Mucosa of rectum (tissue), 2 donors: ENCODE data around the gene BCAR3.

Experiments used
- H3K27ac ChIP-seq, 2 donors: one replicate each; pipeline ENCODE4 v1.7.0; 2013; ENCODE audit warnings: inconsistent platforms in 2 of 2, low read depth in 2 of 2, low read length in 2 of 2
- H3K27me3 ChIP-seq, 2 donors: one replicate each; pipeline ENCODE4 v1.7.0; 2013; ENCODE audit warnings: low read length in 2 of 2; ENCODE audit not compliant: control insufficient read depth in 2 of 2, insufficient read depth in 2 of 2
- H3K36me3 ChIP-seq, 2 donors: one replicate each; pipeline ENCODE4 v1.7.0; 2013; ENCODE audit warnings: low read length in 2 of 2; ENCODE audit not compliant: control insufficient read depth in 2 of 2, insufficient read depth in 2 of 2
- H3K4me1 ChIP-seq, 2 donors: one replicate each; pipeline ENCODE4 v1.7.0; 2013; ENCODE audit warnings: low read length in 2 of 2, mild to moderate bottlenecking in 1 of 2; ENCODE audit not compliant: control insufficient read depth in 2 of 2, insufficient read depth in 2 of 2
- H3K4me3 ChIP-seq, 2 donors: one replicate each; pipeline ENCODE4 v1.7.0; 2013; ENCODE audit warnings: low read length in 2 of 2
- H3K9ac ChIP-seq, 2 donors: one replicate each; pipeline ENCODE4 v1.7.0; 2013; ENCODE audit warnings: low read length in 2 of 2, low read depth in 1 of 2, mild to moderate bottlenecking in 1 of 2
- H3K9me3 ChIP-seq, 2 donors: one replicate each; pipeline ENCODE4 v1.7.0; 2013; ENCODE audit warnings: low read length in 2 of 2; ENCODE audit not compliant: control insufficient read depth in 2 of 2
- donor health status: healthy.
- donor health status: Normal muscosa, but diverticular disease.

Gene BCAR3

DNA sequence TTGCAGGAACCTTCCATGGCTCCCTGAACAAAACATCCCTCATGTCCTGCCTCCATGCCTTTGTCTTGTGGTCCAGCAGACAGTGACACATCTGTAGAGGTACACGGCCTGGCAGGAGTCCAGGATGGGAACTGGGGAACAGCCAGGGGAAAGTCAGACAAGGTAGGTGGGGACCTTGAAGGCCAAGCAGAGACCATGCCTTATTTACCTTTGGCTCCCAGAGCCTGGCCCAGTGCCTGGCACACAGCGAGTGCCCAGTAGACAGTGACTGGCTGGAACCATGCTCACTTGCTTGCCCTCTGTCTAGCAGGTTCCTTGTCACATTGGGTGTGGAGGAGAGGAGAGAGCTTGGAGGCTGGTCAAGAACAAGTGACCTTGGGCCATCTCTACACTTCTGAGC, 81.0 kb downstream of the BCAR3 start:
- no peak overlapping the region for H3K4me3 ChIP-seq
- no peaks in the 10 kb centered on the region for H3K9me3 ChIP-seq
- H3K36me3 ChIP-seq = peaks cover 5 to 15% of the 10 kb centered on the region in 2 donors
- H3K27me3 ChIP-seq = no peaks in the 10 kb centered on the region
- peaks cover 0 to 3% of the 10 kb centered on the region in 2 donors for H3K4me1 ChIP-seq
- no peak overlapping the region for H3K9ac ChIP-seq
- H3K27ac ChIP-seq = no peak overlapping the region

DNA sequence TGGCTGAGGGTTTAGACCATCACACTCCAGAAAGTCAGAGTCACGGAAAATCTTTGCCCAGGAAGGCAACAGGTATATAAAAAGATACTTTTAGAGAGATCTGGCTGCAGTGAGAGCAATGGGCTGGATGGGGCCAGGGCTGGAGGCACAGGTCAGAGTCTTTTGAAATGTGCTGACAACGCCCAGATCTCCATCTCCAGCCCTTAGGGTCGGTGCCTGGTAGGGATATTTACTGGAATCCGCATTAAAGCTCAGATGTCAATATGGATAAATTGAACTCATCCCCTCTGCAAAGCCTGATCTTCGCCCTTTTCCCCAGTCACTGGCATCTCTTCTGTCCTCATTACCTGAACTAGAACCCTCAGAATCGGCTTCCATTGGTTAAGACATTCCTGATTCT, 82.2 kb downstream of the BCAR3 start:
- H3K4me1 ChIP-seq = peaks cover 2 to 3% of the 10 kb centered on the region in 2 donors

DNA sequence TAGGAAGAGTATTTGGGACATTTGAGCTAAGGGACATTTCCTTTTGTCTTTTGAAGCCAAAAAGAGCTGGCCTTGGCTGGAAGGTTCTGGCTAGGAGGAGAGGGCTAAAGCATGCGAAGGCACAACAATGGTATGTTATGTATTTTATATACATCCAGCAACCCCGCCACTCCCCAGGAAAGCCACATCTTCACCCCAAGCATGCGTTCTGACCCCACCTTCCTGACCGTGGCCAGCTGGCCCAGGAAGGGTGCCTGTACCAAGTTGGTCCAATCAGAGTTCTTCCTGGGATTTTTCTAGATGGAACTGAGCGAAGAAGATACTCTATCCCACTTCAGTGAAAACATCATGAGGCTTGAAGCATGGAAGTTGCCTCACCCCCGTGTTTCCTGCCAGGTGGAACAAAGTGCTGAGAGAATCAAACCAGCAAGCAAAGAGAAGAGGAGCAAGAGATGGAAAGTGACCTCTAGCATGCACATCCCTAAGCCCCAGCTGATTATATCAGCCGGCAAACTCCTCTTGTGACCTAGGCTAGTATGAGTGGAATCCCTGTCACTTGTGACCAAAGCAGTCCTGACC, 82.7 kb downstream of the BCAR3 start:
- H3K36me3 ChIP-seq = peaks cover 0 to 15% of the 10 kb centered on the region in 2 donors
- no peak overlapping the region for H3K9ac ChIP-seq
- no peaks in the 10 kb centered on the region for H3K9me3 ChIP-seq
- no peak overlapping the region for H3K4me3 ChIP-seq
- no peaks in the 10 kb centered on the region for H3K27me3 ChIP-seq
- no peak overlapping the region for H3K27ac ChIP-seq
- H3K4me1 ChIP-seq = peaks cover 7% of the 10 kb centered on the region in 2 donors

More for the DNA sequence above, 82.2 kb downstream of the BCAR3 start:
- Histone ChIP-seq H3K9ac (no peak overlapping the region), H3K4me3 (no peak overlapping the region), H3K27me3 (no peaks in the 10 kb centered on the region), H3K27ac (no peak overlapping the region), H3K36me3 (peaks cover 1 to 15% of the 10 kb centered on the region in 2 donors), H3K9me3 (no peaks in the 10 kb centered on the region)

DNA sequence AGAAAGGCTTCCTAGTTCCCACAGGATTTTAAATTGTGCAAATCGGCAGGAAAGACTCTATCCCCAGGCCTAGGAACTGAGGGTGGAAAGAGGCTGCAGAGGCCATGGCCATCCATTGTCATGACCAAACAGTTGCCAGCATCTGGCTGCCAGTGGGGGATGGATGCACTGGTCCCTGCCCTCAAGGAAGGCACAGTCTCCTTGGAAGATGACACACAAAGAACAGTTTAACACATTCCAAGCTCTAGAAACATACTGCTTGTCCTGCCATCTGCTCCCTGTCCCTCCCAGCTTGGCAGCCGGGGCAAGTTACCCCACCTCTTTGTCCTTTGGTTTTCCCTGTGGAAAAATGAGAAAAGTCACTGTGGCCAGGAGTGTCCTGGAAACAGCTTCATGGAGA, 83.2 kb downstream of the BCAR3 start:
- Histone ChIP-seq H3K4me3 (no peak overlapping the region), H3K9ac (no peak overlapping the region), H3K9me3 (no peaks in the 10 kb centered on the region), H3K36me3 (peaks cover 0 to 15% of the 10 kb centered on the region in 2 donors), H3K4me1 (peaks cover 7 to 12% of the 10 kb centered on the region in 2 donors), H3K27ac (no peak overlapping the region), H3K27me3 (no peaks in the 10 kb centered on the region)

DNA sequence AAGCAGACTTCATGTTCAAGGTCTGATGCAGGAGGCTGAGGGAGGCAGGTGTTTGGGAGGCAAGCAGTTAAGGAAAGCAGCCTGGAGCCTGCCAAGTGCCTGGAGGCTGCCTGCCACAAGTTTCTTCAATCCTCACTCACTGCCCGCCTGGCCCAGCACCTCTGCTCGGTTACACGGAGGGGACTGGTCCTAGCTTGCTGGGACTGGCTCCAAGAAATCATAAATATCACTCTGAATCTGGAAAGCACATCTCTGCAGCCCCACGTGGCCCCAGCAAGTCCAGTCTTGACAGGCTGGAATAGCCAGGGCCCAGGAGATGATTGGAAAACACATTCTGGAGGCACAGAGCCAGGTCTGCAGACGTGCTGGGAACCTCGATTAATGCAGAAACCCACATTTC, 83.9 kb downstream of the BCAR3 start:
- H3K4me3 ChIP-seq = no peak overlapping the region
- peaks cover 7 to 17% of the 10 kb centered on the region in 2 donors for H3K4me1 ChIP-seq
- H3K9me3 ChIP-seq = no peaks in the 10 kb centered on the region
- H3K27ac ChIP-seq = no peak overlapping the region
- no peaks in the 10 kb centered on the region for H3K27me3 ChIP-seq
- H3K36me3 ChIP-seq = peaks cover 0 to 13% of the 10 kb centered on the region in 2 donors
- no peak overlapping the region for H3K9ac ChIP-seq

DNA sequence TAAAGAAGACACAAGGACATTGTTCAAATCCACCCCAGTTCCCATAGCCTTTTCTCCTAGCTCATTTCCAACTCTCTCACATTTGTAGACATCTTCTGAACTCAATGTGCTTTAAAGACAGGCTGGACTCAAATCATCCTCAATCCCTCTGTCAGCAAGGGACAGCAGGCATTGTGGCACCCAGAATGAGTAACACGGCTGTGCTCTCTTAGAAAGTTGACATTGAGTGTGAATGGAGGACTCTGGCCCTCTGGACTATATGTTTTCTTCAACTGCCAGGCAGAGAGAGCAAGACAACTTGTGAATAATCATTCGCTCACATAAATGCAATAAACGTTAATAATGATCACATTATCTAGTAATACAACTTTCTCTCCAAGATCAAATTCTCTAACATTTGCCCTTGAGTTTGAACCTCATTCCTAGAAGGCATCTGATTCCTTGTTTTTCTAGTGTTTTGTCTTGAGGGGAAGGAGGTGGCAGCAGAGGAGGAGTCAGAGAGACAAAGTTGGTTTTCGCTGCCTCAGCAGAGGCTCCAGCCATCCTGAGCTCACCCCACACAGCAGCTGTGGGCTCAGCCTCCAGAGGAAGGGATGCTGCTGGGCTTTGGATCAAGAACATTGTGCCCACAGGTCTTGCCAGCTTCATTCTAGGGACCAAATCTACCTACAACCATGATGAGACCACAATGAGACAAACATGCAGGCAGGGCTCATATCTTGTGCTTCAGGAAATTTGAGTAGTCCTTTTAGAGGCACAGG, 85.1 kb downstream of the BCAR3 start:
- Histone ChIP-seq H3K27ac (no peak overlapping the region), H3K36me3 (peaks cover 0 to 13% of the 10 kb centered on the region in 2 donors), H3K27me3 (no peaks in the 10 kb centered on the region), H3K9ac (no peak overlapping the region), H3K4me3 (no peak overlapping the region), H3K4me1 (peaks cover 10 to 29% of the 10 kb centered on the region in 2 donors), H3K9me3 (no peaks in the 10 kb centered on the region)

DNA sequence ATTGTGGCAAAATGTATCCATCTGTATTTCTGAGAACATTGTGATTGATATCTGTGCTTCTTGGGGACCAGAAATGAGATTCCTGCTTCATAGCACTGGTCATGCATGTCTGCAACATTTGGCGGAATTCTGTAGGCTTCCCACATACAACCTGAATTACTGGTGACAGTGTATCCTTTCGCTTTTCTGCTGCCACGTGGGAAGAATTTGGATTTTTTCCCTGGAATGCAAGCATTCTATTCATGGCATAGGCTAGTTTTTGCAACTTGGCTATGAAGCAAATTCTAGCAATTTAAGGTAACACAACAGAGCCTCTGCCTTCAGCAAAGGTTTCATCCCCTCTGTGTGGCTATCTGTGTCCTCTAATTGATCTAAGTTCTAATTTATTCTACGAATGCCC, 85.9 kb downstream of the BCAR3 start:
- Histone ChIP-seq H3K9ac (no peak overlapping the region), H3K9me3 (no peaks in the 10 kb centered on the region), H3K4me1 (peaks cover 10 to 33% of the 10 kb centered on the region in 2 donors), H3K36me3 (peaks cover 0 to 13% of the 10 kb centered on the region in 2 donors), H3K4me3 (no peak overlapping the region), H3K27me3 (no peaks in the 10 kb centered on the region), H3K27ac (no peak overlapping the region)

DNA sequence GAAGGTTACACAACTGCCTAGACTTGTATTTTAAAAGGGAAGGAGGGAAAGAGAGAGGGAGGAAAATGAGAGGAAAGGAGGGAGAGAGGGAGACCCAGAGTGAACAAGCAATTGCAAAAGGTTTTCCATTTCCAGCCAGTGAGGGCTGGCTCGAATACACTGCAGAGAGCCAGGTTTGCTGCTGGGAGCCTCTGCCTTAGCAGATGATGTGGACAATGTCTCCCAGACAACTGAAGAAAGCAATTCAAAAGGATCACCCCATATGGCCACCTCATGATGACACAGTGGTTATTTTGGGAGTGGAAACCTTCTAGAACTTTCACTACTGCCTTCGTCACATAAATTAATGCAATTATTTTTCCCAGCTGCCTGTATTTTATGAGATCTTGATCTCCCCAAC, 86.4 kb downstream of the BCAR3 start:
- Histone ChIP-seq H3K4me1 (peaks cover 10 to 35% of the 10 kb centered on the region in 2 donors), H3K9ac (no peak overlapping the region), H3K27ac (no peak overlapping the region)

DNA sequence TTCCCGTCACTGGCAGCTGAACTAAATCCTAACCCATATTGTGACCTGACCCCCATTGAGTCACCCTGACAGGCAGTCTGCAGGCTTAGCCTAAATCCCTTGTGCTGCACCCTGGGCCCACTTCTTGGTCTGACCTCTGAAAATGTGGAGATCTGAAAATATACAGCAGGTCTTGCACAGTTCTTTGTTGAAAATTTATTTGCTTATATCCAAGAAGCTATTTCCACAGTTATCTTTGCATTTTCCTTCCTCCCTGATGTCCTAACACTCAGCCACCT, 87.1 kb downstream of the BCAR3 start:
- Histone ChIP-seq H3K4me3 (no peak overlapping the region), H3K27ac (no peak overlapping the region), H3K4me1 (peaks cover 10 to 35% of the 10 kb centered on the region in 2 donors), H3K27me3 (no peaks in the 10 kb centered on the region), H3K9ac (no peak overlapping the region), H3K36me3 (peaks cover 0 to 8% of the 10 kb centered on the region in 2 donors), H3K9me3 (no peaks in the 10 kb centered on the region)

More for the DNA sequence above, 86.4 kb downstream of the BCAR3 start:
- H3K9me3 ChIP-seq = no peaks in the 10 kb centered on the region
- H3K36me3 ChIP-seq = peaks cover 0 to 8% of the 10 kb centered on the region in 2 donors
- no peak overlapping the region for H3K4me3 ChIP-seq
- H3K27me3 ChIP-seq = no peaks in the 10 kb centered on the region

DNA sequence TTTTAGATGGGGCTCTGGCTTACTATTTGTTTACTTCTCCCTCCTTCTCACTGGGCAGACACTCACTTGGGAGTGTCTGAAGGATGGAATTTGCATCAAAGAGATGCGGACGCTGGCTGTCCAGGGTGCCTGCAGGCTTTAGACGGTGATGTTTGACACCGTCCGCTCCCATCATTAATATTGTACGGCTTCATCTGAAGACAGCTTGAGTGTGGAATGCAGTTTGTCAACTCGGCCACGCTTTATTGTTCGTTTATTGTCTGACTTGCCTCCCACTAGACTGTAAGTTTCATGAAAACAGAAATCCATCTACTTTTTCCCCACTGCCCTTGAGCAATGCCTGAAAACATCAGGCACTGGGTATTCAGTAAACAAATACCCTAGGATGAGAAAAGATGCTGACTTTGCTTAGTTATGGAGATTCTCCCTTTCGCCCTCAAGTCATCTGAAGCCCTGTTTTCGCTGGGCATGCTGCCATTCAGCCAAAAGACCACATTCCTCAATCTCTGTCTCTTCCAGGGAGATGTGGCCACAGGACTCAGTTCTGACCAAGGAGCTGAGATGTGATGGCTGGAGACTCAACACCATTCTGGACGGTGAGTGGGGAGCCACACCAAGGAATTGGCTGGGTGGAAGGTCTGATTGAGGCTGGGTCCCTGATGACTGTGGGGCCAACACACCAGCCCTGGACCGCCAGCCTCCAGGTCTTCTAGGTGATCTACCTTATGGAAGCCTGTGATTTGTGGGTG, 87.6 kb downstream of the BCAR3 start:
- H3K27ac ChIP-seq = no peak overlapping the region
- peaks cover 0 to 8% of the 10 kb centered on the region in 2 donors for H3K36me3 ChIP-seq
- peak overlapping the region in 1 of 2 donors; percentile 17 for H3K4me3 ChIP-seq
- H3K9me3 ChIP-seq = no peaks in the 10 kb centered on the region
- H3K27me3 ChIP-seq = no peaks in the 10 kb centered on the region
- no peak overlapping the region for H3K9ac ChIP-seq
- peaks cover 10 to 35% of the 10 kb centered on the region in 2 donors for H3K4me1 ChIP-seq
